ENCODE measurements around the gene POLR2F.

DNA sequence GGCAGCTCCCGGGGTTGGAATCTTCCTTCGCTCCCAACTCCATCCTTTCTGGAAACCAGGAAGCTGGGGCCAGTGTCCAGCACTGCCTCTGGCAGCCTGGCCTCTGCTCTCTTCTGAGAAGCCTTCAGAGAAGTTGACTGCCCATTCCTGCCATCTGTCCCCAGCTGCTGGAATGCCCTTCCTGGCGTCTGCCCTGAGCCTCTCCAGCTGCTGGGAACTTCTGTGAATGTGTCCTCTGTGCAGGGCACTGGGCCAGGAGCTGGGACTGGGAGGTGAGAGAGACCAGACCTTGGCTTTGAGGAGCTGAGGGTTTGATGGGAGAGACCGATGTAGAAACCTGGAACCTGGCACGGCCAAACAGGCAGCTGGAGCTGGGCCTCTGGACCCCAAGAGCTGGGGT is 36.8 kb downstream of the POLR2F start:
- no peak for TF ChIP-seq SUZ12 (IDR thresholded peaks at IDR 0.05; ENCODE audit: extremely low read depth, insufficient read depth, insufficient read length)
- TF ChIP-seq YY1 (IDR thresholded peaks at IDR 0.05; ENCODE audit: insufficient read depth, insufficient read length), result no peak
- TF ChIP-seq ZNF274 (IDR thresholded peaks at IDR 0.05; ENCODE audit: low read depth, low read length), result no peak
